NCI-H1048 (cell line): ENCODE data around the gene NHS.
"Not testable (repeated sequence)": the region's sequence is repeated elsewhere in the genome, so short reads cannot be mapped to it uniquely, and the experiment has no call there.

Experiments
- DNase-seq: peaks from one replicate; lab custom pipeline; 2025; lab: John Stamatoyannopoulos, UW

Gene NHS

GRCh38 chrX:17549107-17549651 is 174.2 kb downstream of the NHS start:
- DNase-seq, result no peak

DNA sequence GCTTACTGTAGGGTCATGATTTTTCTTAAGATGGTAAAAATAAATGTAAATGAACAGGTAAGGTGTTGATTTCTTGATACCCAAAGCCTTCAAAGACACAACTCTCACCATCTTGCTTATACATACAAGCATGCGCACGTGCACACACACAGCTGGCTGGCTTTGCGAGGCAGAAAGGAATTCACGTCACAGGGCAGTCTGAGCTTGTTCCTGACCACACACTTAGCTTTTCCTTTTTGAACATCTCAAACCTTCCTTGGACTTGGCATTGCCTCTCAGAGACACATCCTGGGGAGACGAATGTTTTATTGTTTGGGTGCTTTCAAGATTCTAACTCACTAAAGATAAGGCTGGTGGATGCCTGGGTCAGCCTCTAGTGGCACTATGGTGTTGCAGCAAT is 175.0 kb downstream of the NHS start:
- no peak for DNase-seq

DNA sequence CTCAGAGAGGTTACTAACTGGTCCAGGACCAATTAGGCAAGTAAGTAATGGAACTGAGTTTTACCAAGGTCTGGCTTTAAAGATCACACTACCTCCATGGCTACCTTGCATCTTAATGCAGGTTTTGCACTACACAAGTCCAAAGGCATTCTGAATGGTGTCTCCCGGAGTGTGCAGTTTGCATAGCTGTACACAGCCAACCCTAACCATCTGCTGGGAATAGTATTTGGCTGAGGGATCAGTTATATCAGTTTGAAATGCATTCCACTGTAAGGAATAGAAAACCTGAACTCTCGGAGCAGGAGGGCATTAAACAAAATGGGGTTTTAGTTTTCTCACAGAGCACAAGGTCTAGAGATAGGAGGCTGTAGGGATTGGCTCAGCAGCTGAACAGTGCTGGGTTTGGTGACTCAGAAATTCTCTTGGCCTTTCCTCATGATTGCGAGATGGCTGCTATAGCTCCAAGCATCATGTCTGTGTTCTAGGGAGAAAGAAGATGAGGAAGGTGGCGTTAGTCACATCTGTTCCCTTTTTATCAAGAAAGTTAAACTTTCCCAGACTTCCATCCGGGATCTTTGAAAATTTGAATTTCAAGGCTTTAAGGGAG is 177.1 kb downstream of the NHS start:
- no peak for DNase-seq

DNA sequence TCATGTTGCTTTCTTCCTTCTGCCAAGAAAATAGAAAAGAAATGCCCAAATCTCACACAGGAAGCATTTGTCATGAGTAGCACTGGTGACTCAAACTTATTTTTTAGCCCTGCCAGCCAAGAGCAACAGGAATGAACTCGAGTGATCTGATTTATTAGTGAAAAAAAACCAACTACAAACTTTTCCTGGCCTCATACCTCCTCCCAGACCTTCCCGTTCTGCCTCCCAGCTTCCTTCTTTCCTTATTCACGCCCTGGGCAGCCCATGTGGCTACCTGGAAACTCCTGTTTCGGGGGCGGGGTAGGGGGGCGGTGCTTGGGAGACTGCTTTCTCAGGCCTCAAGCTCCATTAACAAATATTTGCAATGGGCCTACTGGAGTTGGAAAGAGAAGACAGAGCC is 178.5 kb downstream of the NHS start:
- no peak for DNase-seq

GRCh38 chrX:17553961-17554482 is 179.0 kb downstream of the NHS start:
- no peak for DNase-seq

- DNase-seq, result no peak
Measured at GRCh38 chrX:17554914-17555313, 179.9 kb downstream of the NHS start.

GRCh38 chrX:17555846-17556245 is 180.8 kb downstream of the NHS start:
- no peak for DNase-seq

DNA sequence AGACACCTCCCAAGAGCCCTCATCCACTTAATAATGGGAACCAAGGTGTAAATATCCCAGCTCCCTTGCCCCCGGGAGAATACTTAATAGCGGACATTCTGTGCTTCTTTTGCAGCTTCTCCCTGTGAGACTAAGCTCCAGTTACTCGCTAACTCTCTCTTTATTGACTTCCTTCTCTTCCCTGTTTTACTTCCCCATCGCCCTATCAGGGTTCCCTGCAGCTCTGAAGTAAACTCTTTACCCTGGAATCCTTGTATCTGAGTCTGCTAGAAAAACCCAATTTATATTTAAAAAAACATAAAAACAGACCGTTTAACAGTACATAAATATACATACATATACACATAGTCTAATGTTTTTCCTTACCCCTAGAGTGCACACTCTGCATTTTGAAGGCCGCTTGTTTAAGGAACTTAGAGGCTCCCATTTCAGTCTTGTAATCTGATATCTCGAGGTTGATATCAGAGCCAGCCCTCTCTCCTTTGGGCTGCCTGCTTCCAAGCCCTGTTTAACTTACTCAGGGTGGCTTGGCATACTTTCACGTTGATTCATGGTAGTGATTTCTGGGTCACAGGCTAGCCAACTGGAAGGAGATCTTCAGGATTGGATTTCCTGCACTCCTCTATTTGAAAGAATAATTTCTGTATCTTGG is 184.9 kb downstream of the NHS start:
- DNase-seq, result no peak

DNA sequence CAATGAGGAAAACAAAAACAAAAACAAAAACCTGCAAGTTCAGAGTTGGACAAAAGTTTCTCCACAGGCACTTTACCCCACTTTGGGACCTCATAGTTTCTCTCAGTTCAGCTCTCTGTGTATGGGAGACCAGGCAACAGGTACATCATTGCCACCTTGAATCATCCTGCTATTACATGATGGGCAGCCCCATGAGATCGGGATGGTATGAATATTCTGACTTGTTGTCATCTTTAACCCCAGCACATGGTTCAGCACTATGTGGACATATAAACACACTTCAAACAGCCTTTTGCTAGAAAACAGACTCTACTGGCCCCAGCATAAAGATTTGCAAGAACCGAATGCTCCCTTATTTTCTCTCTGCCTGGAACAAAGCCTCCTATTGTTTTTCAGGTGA is 185.4 kb downstream of the NHS start:
- no peak for DNase-seq

- no peak for DNase-seq
Measured at GRCh38 chrX:17563076-17563475, 188.1 kb downstream of the NHS start.

GRCh38 chrX:17563515-17563914 is 188.5 kb downstream of the NHS start:
- no peak for DNase-seq

DNA sequence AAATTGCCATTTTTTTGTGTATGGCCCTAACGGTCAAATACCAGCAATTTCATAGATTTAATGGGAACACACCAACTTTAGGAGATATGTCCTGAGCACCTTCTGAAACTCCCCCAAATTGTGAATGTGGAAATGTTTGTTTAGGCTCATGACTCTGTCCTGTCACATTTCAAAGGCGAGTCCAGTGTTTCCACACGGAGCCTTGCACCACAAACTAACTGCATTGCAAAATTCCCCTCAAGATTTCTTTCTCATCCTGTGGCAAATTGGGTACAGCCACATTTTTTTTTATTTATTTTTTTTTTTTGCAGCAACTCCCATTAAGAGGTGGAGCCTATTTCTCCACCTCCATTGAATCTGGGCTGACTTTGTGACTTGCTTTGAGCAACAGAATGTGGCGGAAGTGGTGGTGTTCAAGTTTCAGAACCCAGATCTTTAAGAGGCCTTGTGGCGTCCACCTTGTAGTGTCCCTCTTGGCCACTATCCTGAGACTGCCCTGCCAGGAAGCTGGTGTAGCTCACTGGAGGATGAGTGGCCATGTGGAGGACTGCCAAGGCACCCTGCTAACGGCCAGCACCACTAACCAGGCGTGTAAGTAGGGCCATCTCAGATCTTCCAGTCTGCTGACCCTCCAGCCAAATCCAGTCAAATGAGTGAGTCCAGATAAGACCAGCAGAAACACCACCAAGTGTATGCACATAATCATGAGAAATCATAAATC is 189.8 kb downstream of the NHS start:
- DNase-seq, result no peak

GRCh38 chrX:17566740-17567139 is 191.7 kb downstream of the NHS start:
- no peak for DNase-seq

- DNase-seq, result no peak
Measured at GRCh38 chrX:17567187-17567586, 192.2 kb downstream of the NHS start.

- DNase-seq, result no peak
Measured at GRCh38 chrX:17567821-17568220, 192.8 kb downstream of the NHS start.

DNA sequence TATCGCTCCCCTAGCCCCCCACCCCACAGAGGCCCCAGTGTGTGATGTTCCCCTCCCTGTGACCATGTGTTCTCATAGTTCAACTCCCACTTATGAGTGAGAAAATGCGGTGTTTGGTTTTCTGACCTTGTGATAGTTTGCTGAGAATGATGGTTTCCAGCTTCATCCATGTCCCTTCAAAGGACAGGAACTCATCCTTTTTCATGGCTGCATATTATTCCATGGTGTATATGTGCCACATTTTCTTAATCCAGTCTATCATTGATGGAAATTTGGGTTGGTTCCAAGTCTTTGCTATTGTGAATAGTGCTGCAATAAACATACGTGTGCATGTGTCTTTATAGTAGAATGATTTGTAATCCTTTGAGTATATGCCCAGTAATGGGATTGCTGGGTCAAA is 193.8 kb downstream of the NHS start:
- DNase-seq, result not testable (repeated sequence)

DNA sequence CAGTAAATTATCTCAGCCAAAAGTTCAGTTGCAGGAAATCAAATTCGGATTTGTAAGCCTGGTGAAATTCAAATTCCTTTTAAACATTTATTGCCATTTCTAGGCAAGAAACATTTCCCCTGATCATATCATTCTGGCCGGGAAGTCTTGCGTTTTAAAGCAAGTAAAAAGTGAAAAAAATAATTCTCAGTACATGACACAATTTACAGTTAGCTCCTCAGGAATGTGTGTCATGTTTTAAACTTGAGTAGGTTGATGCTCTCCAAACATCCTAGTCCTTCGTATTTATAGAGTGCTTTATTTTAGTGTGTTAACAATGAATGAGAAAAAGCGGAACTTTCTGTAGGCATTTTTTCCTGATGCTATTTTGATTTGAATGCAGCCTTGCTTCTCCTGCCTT is 204.0 kb downstream of the NHS start:
- no peak for DNase-seq

- DNase-seq, result no peak
Measured at GRCh38 chrX:17580539-17581152, 205.6 kb downstream of the NHS start.

DNA sequence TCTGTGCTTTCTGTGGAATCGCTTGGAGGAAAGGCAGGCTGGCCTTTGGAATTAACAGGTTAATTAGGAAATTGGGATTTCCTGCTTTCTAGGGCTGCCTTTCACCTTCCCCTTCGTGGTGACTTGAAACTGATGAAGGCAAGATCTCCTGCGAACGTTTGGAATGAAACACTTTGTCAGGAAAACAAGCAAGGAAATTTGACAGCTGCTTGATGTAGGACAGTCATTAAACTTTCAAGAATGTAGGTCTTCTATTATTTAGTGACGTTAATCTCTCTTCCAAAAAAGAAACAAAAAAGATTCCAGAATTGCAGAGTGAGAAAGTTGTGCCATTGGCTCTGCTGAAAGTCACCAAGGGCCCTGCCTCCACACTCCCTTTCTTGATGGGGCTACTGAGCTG is 206.6 kb downstream of the NHS start:
- no peak for DNase-seq

DNA sequence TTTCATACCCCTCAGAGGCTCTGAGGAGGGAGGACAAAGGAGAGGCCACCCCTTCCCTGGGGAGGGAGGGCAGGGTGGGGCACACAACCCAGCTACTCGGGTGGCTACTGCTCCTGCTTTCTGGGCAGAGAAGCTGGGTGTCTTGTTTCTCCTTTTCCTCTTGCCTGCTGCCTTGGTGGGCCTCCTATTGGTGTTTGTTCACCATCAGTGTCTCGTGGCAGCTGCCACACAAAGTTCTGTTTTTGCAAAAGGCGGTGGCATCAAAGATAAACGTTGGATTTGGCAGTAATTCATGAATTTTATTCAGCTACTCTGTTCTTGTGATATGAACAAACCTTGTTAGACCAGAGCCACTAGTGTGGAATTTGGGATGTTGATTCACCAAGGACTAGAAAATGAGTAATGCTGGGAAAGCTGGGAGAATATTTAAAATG is 209.3 kb downstream of the NHS start:
- DNase-seq, result no peak

DNA sequence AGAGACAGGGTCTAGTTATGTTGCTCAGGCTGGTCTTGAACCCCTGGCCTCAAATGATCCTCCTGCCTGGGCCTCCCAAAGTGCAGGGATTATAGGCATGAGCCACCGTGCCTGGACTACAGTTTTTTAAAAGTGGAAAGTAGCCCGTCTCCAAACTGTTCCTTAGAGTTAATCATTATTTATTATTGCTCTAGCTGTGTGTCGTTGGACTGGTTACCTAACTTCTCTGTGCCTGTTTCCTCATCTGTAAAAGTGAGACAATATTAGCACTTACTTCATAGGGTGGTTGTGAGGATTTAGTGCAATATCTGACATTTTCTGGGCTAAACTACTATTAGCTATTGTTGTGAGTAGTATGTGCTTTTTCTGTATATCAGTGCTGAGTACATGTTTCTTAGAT is 210.0 kb downstream of the NHS start:
- no peak for DNase-seq

GRCh38 chrX:17587366-17587765 is 212.4 kb downstream of the NHS start:
- DNase-seq, result no peak

DNA sequence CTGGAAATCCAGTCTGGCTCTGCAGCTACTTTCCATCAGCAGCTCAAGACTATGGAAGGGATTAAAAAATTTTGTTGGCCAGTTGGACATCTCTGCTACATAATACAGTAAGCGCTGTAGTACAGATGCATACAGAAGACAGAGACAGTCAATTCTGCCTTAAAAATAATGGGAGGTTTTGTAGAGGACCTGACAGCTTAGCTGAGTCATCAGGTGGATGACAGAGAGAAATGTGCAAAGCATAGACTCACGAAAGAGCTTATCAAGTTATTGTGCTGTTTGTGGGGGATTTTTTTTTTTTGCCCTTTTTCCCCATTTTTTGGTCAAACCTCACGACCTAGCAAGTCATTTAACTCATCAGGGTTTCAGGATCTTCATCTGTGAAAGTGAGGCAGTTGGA is 213.3 kb downstream of the NHS start:
- no peak for DNase-seq
